GM23248 (cell line): ENCODE data around the gene SURF1. TPM values are rescaled to one million over a fixed set of nuclear protein-coding genes. Genes with fewer than 3 reads are reported as not detected.
"Not testable (repeated sequence)": the region's sequence is repeated elsewhere in the genome, so short reads cannot be mapped to it uniquely, and the experiment has no call there.

Experiments
- DNase-seq: peaks from one replicate; pipeline ENCODE4 v3.0.0-alpha.2; 2015
- H2AFZ ChIP-seq: fragments of 200-600 bp; sonication (generic); 2 replicates; pipeline ENCODE4 v1.6.1; 2016; ENCODE audit warnings: antibody characterized with exemption
- H3F3A ChIP-seq: fragments of 200-600 bp; sonication (generic); 2 replicates; pipeline ENCODE4 v1.6.1; 2016; ENCODE audit warnings: mild to moderate bottlenecking, antibody characterized with exemption, mixed run types; ENCODE audit not compliant: insufficient read depth
- H3K27ac ChIP-seq: fragments of 200-600 bp; sonication (generic); 2 replicates; pipeline ENCODE4 v1.5.1; 2016; ENCODE audit warnings: mild to moderate bottlenecking
- H3K27me3 ChIP-seq: fragments of 200-600 bp; sonication (generic); replicated peaks from 2 replicates; pipeline ENCODE4 v1.6.1; 2016; ENCODE audit warnings: mild to moderate bottlenecking; ENCODE audit not compliant: insufficient read depth
- H3K36me3 ChIP-seq: fragments of 200-600 bp; sonication (generic); 2 replicates; pipeline ENCODE4 v1.6.1; 2016; ENCODE audit warnings: low read depth, mild to moderate bottlenecking
- H3K4me1 ChIP-seq: fragments of 200-600 bp; sonication (generic); 2 replicates; pipeline ENCODE4 v1.6.1; 2016; ENCODE audit warnings: mild to moderate bottlenecking; ENCODE audit not compliant: insufficient read depth
- H3K4me2 ChIP-seq: fragments of 200-600 bp; sonication (generic); one replicate; pipeline ENCODE4 v1.6.1; 2016; ENCODE audit warnings: mild to moderate bottlenecking; ENCODE audit not compliant: unreplicated experiment
- H3K4me3 ChIP-seq: fragments of 200-600 bp; sonication (generic); 2 replicates; pipeline ENCODE4 v1.5.1; 2016; ENCODE audit warnings: mild to moderate bottlenecking
- H3K79me2 ChIP-seq: fragments of 200-600 bp; sonication (generic); 2 replicates; pipeline ENCODE4 v1.6.1; 2016; ENCODE audit warnings: mild to moderate bottlenecking; ENCODE audit not compliant: insufficient read depth
- H3K9ac ChIP-seq: fragments of 200-600 bp; sonication (generic); 2 replicates; pipeline ENCODE4 v1.6.1; 2016; ENCODE audit warnings: mild to moderate bottlenecking
- H3K9me2 ChIP-seq: fragments of 200-600 bp; sonication (generic); 2 replicates; pipeline ENCODE4 v1.6.1; 2016; ENCODE audit warnings: mixed run types, mild to moderate bottlenecking, moderate library complexity; ENCODE audit not compliant: insufficient read depth
- H3K9me3 ChIP-seq: fragments of 200-600 bp; sonication (generic); one replicate; pipeline ENCODE4 v1.6.1; 2017; ENCODE audit warnings: low read depth
- H4K20me1 ChIP-seq: fragments of 200-600 bp; sonication (generic); 2 replicates; pipeline ENCODE4 v1.6.0; 2016; ENCODE audit not compliant: insufficient read depth
- EZH2 ChIP-seq: fragments of 200-600 bp; sonication (generic); IDR thresholded peaks from 2 replicates; pipeline ENCODE4 v1.6.1; 2018; ENCODE audit warnings: antibody characterized with exemption, mild to moderate bottlenecking; ENCODE audit not compliant: insufficient read depth, poor library complexity, severe bottlenecking
- EZH2phosphoT487 ChIP-seq: fragments of 200-600 bp; sonication (generic); IDR thresholded peaks from 2 replicates; pipeline ENCODE4 v1.6.1; 2018; ENCODE audit warnings: antibody characterized with exemption, moderate library complexity, mild to moderate bottlenecking, low read depth; ENCODE audit not compliant: insufficient read depth
- WGBS, 2 experiments: methylation state at CpG; one replicate each; pipeline ENCODE4 v1.1.6; 2015 to 2017; ENCODE audit warnings: low lambda C conversion rate in 2 of 2, low coverage in 1 of 2; ENCODE audit errors: missing lambda C conversion rate in 2 of 2; 5-methylcytosine and 5-hydroxymethylcytosine counted together
- in situ Hi-C: fragments of 300-500 bp; cut with MboI; formaldehyde crosslinking; loops from 2 replicates; pipeline ENCODE4 v1.15.0; 2020
- polyA plus RNA-seq: library from polyadenylated mRNA; unstranded; fragments of >200 nt; fragmentation: Nextera tagmentation; extraction: Ambion mirVana; gene quantifications from 2 replicates; pipeline ENCODE4 v1.2.1, GENCODE V29; 2016
- total RNA-seq: library from RNA; depleted of rRNA; stranded (reverse); fragments of >200 nt; shearing (Covaris generic); gene quantifications from 2 replicates; pipeline ENCODE4 v1.2.3, GENCODE V29; 2014

The SURF1 gene
- total and polyA plus RNA-seq, 2 experiments from 2014 or later: 29.1 to 57.4 TPM

DNA sequence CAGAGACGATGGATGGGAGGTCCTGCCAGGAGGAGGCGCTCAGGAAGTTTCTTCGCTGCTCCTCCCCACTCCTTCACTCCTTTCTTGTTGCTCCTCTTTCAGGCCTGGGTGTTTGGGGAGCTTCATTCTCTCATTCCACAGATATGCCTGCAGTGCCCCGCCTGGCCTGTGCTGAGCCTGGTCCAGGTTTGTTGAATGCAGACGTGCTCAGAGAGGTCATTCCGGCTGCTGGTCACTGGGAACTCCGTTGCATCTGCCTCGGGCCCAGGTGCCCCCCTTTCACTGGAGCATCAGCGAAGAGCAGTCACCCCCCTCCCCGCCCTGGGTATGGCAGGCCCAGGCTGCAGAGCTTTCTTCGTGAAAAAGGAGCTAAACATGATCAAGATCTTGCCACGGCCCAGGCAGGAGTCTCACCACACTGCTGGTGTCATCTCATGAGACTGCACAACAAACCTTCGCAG is 35.8 kb downstream of the SURF1 start:
- no peak overlapping the region for H3K9ac ChIP-seq
- in situ Hi-C loops: no loop called here
- no peak overlapping the region for H3K4me3 ChIP-seq
- no peak for TF ChIP-seq EZH2
- TF ChIP-seq EZH2phosphoT487: no peak
- no peak overlapping the region for H2AFZ ChIP-seq
- no peak for DNase-seq
- no peaks in the 10 kb centered on the region for H3F3A ChIP-seq
- no peaks in the 10 kb centered on the region for H3K36me3 ChIP-seq
- no peaks in the 10 kb centered on the region for H4K20me1 ChIP-seq
- no peaks in the 10 kb centered on the region for H3K79me2 ChIP-seq
- no peak overlapping the region for H3K27ac ChIP-seq
- no peak overlapping the region for H3K4me2 ChIP-seq
- no peaks in the 10 kb centered on the region for H3K4me1 ChIP-seq
- WGBS, 2 experiments: 51 to 61% methylated on average over 12 of the region's 13 CpGs
- no peaks in the 10 kb centered on the region; the same call in 1 of the 2 replicates for H3K27me3 ChIP-seq
- no peaks in the 10 kb centered on the region for H3K9me3 ChIP-seq
- no peaks in the 10 kb centered on the region for H3K9me2 ChIP-seq

DNA sequence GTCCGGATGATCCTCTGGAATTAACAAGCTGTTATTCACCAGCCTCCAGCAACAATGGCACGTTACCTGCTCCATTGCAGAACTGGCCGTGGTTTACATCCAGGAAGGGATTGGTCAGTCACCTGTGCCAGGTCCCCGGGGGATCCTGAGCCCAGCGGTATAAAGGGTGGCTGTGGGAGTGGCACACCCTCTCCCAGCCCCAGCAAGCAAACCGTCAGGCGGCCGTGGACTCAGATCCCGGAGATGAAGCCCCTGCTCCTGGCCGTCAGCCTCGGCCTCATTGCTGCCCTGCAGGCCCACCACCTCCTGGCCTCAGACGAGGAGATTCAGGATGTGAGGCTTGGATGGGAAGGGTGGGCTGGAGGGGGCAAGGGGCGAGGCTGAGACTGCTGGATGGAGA is 38.7 kb downstream of the SURF1 start:
- not testable (repeated sequence) for H3K79me2 ChIP-seq, DNase-seq
- WGBS, 2 experiments: 56 to 58% methylated on average over 10 to 13 of the region's 13 CpGs

DNA sequence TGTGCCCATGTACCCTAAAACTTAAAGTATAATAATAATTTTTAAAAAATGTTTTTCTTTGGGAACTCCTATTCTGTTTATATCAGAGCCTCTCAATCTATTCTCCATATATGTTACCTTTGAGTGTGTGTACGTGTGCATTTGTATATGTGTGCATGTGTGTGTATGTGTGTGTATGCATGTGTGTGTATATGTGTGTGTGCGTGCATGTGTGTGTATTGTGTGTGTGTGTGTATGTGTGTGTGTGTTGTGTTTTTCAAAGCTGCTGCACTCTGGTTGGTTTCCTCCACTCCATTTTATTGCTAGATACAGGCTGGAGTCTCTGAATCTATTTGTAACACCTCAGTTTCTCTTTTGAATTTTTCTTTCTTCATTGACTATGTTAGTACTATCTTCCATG is 40.3 kb downstream of the SURF1 start:
- WGBS, 2 experiments: 27 to 44% methylated on average over 2 of the region's 2 CpGs
- no peak overlapping the region for H3K4me2 ChIP-seq
- H3F3A ChIP-seq: no peaks in the 10 kb centered on the region
- DNase-seq: no peak
- H3K4me3 ChIP-seq: no peak overlapping the region
- H3K4me1 ChIP-seq: no peaks in the 10 kb centered on the region
- TF ChIP-seq EZH2: no peak
- TF ChIP-seq EZH2phosphoT487: no peak
- no peaks in the 10 kb centered on the region; the same call in 1 of the 2 replicates for H3K27me3 ChIP-seq
- no peaks in the 10 kb centered on the region for H3K36me3 ChIP-seq
- no peaks in the 10 kb centered on the region for H4K20me1 ChIP-seq
- H2AFZ ChIP-seq: no peak overlapping the region
- H3K9me2 ChIP-seq: no peaks in the 10 kb centered on the region
- H3K9me3 ChIP-seq: no peaks in the 10 kb centered on the region
- no peaks in the 10 kb centered on the region for H3K79me2 ChIP-seq
- no peak overlapping the region for H3K9ac ChIP-seq
- in situ Hi-C loops: no loop called here
- H3K27ac ChIP-seq: no peak overlapping the region

More for the DNA sequence above, 38.7 kb downstream of the SURF1 start:
- H3K9ac ChIP-seq, H3K36me3 ChIP-seq, H4K20me1 ChIP-seq, H3K27ac ChIP-seq, H3K9me3 ChIP-seq, H3K9me2 ChIP-seq, H2AFZ ChIP-seq, H3K4me3 ChIP-seq, in situ Hi-C loops, H3K4me2 ChIP-seq, H3K27me3 ChIP-seq, H3F3A ChIP-seq, H3K4me1 ChIP-seq: not testable (repeated sequence)

- H2AFZ ChIP-seq: no peak overlapping the region
- H3K36me3 ChIP-seq: no peaks in the 10 kb centered on the region
- DNase-seq: no peak
- no peaks in the 10 kb centered on the region for H3K9me2 ChIP-seq
- no peaks in the 10 kb centered on the region for H3F3A ChIP-seq
- peaks cover 17% of the 10 kb centered on the region for H3K27me3 ChIP-seq
- no peaks in the 10 kb centered on the region for H4K20me1 ChIP-seq
- no peaks in the 10 kb centered on the region for H3K4me1 ChIP-seq
- H3K9ac ChIP-seq: no peak overlapping the region
- WGBS, 2 experiments: 37 to 40% methylated on average over 6 of the region's 6 CpGs
- no peak overlapping the region for H3K4me3 ChIP-seq
- in situ Hi-C loops: no loop called here
- H3K27ac ChIP-seq: no peak overlapping the region
- H3K9me3 ChIP-seq: no peaks in the 10 kb centered on the region
- no peak for TF ChIP-seq EZH2phosphoT487
- H3K4me2 ChIP-seq: no peak overlapping the region
- no peaks in the 10 kb centered on the region for H3K79me2 ChIP-seq
These were observed 46.7 kb downstream of the SURF1 start for GRCh38 chr9:133309608-133310007.

GRCh38 chr9:133307301-133307700 is 49.0 kb downstream of the SURF1 start:
- H4K20me1 ChIP-seq: no peaks in the 10 kb centered on the region
- H3K4me2 ChIP-seq: no peak overlapping the region
- H3K9ac ChIP-seq: no peak overlapping the region
- peaks cover 17% of the 10 kb centered on the region for H3K27me3 ChIP-seq
- in situ Hi-C loops: no loop called here
- 52 to 54% methylated on average over 16 of the region's 16 CpGs for WGBS, 2 experiments
- no peak for DNase-seq
- H3K36me3 ChIP-seq: no peaks in the 10 kb centered on the region
- H3K4me3 ChIP-seq: no peak overlapping the region
- H3F3A ChIP-seq: no peaks in the 10 kb centered on the region
- TF ChIP-seq EZH2phosphoT487 (no peak), EZH2 (no peak)
- no peak overlapping the region for H3K27ac ChIP-seq
- H3K4me1 ChIP-seq: no peaks in the 10 kb centered on the region
- no peaks in the 10 kb centered on the region for H3K79me2 ChIP-seq
- H3K9me3 ChIP-seq: no peaks in the 10 kb centered on the region
- H2AFZ ChIP-seq: no peak overlapping the region; the same call in 1 of the 2 replicates
- no peaks in the 10 kb centered on the region for H3K9me2 ChIP-seq
